ENCODE measurements around the gene CHAD. TPM values are rescaled to one million over a fixed set of nuclear protein-coding genes. Genes with fewer than 3 reads are reported as not detected.

Gene CHAD
- total and polyA plus RNA-seq, 2 experiments from 2014 or later, result not detected

GRCh38 chr17:50498021-50498874, 29.6 kb upstream of the CHAD start:
- Histone ChIP-seq H3K27me3 (replicated peaks; ENCODE audit: insufficient read depth) (no peaks in the 10 kb centered on the region), H3K4me1 (ENCODE audit: insufficient read depth) (peaks cover 5% of the 10 kb centered on the region; the same call in 1 of the 2 replicates), H3F3A (ENCODE audit: insufficient read depth) (no peaks in the 10 kb centered on the region), H3K9me3 (ENCODE audit: low read depth) (no peaks in the 10 kb centered on the region), H3K27ac (no peak overlapping the region), H3K9ac (no peak overlapping the region), H3K4me2 (ENCODE audit: unreplicated experiment) (no peak overlapping the region), H2AFZ (no peak overlapping the region), H3K9me2 (ENCODE audit: insufficient read depth) (no peaks in the 10 kb centered on the region), H3K36me3 (ENCODE audit: low read depth) (no peaks in the 10 kb centered on the region), H4K20me1 (ENCODE audit: insufficient read depth) (no peaks in the 10 kb centered on the region), H3K79me2 (ENCODE audit: insufficient read depth) (no peaks in the 10 kb centered on the region), H3K4me3 (no peak overlapping the region)
- no peak for DNase-seq
- in situ Hi-C loops (cut with MboI), result loop anchor here (25.0 kb wide), 1 partner anchor 89 kb away; no protein-coding TSS in a partner anchor
- TF ChIP-seq EZH2 (IDR thresholded peaks at IDR 0.05; ENCODE audit: insufficient read depth, poor library complexity, severe bottlenecking) (no peak), EZH2phosphoT487 (IDR thresholded peaks at IDR 0.05; ENCODE audit: insufficient read depth, low read depth) (no peak)
- WGBS, 2 experiments (ENCODE audit: low coverage in 1 of 2, low lambda C conversion rate in 2 of 2, missing lambda C conversion rate in 2 of 2), result 85% methylated on average over 7 of the region's 7 CpGs

GRCh38 chr17:50495918-50496317, 27.2 kb upstream of the CHAD start:
- no peak overlapping the region for H2AFZ ChIP-seq
- no peak overlapping the region for H3K4me3 ChIP-seq
- no peaks in the 10 kb centered on the region for H3F3A ChIP-seq (ENCODE audit: insufficient read depth)
- H3K79me2 ChIP-seq (ENCODE audit: insufficient read depth), result no peaks in the 10 kb centered on the region
- H4K20me1 ChIP-seq (ENCODE audit: insufficient read depth), result no peaks in the 10 kb centered on the region
- H3K27me3 ChIP-seq (replicated peaks; ENCODE audit: insufficient read depth), result no peaks in the 10 kb centered on the region
- H3K9me2 ChIP-seq (ENCODE audit: insufficient read depth), result no peaks in the 10 kb centered on the region
- H3K4me1 ChIP-seq (ENCODE audit: insufficient read depth), result peaks cover 8% of the 10 kb centered on the region; the same call in 1 of the 2 replicates
- DNase-seq, result peak; percentile 54
- H3K9ac ChIP-seq, result no peak overlapping the region
- in situ Hi-C loops (cut with MboI), result loop anchor here (25.0 kb wide), 1 partner anchor 91 kb away; no protein-coding TSS in a partner anchor
- no peaks in the 10 kb centered on the region for H3K36me3 ChIP-seq (ENCODE audit: low read depth)
- TF ChIP-seq EZH2 (IDR thresholded peaks at IDR 0.05; ENCODE audit: insufficient read depth, poor library complexity, severe bottlenecking) (no peak), EZH2phosphoT487 (IDR thresholded peaks at IDR 0.05; ENCODE audit: insufficient read depth, low read depth) (no peak)
- H3K9me3 ChIP-seq (ENCODE audit: low read depth), result no peaks in the 10 kb centered on the region
- no peak overlapping the region for H3K27ac ChIP-seq
- H3K4me2 ChIP-seq (ENCODE audit: unreplicated experiment), result no peak overlapping the region
- 64 to 71% methylated on average over 8 of the region's 8 CpGs for WGBS, 2 experiments (ENCODE audit: low coverage in 1 of 2, low lambda C conversion rate in 2 of 2, missing lambda C conversion rate in 2 of 2)

- no peak for DNase-seq
- no peak for TF ChIP-seq EZH2 (IDR thresholded peaks at IDR 0.05; ENCODE audit: insufficient read depth, poor library complexity, severe bottlenecking)
- H3K36me3 ChIP-seq (ENCODE audit: low read depth), result no peaks in the 10 kb centered on the region
- H3K4me3 ChIP-seq, result no peak overlapping the region
- H3K9me2 ChIP-seq (ENCODE audit: insufficient read depth), result no peaks in the 10 kb centered on the region
- no peaks in the 10 kb centered on the region for H3F3A ChIP-seq (ENCODE audit: insufficient read depth)
- no peaks in the 10 kb centered on the region for H4K20me1 ChIP-seq (ENCODE audit: insufficient read depth)
- no peaks in the 10 kb centered on the region for H3K79me2 ChIP-seq (ENCODE audit: insufficient read depth)
- H3K9ac ChIP-seq, result no peak overlapping the region
- H3K4me1 ChIP-seq (ENCODE audit: insufficient read depth), result peaks cover 8% of the 10 kb centered on the region; the same call in 1 of the 2 replicates
- no peak overlapping the region for H2AFZ ChIP-seq
- WGBS, 2 experiments (ENCODE audit: low coverage in 1 of 2, low lambda C conversion rate in 2 of 2, missing lambda C conversion rate in 2 of 2), result 87 to 89% methylated on average over 8 of the region's 8 CpGs
- H3K9me3 ChIP-seq (ENCODE audit: low read depth), result no peaks in the 10 kb centered on the region
- H3K27me3 ChIP-seq (replicated peaks; ENCODE audit: insufficient read depth), result no peaks in the 10 kb centered on the region
- in situ Hi-C loops (cut with MboI), result loop anchor here (25.0 kb wide), 1 partner anchor 92 kb away; no protein-coding TSS in a partner anchor
- no peak overlapping the region for H3K27ac ChIP-seq
- no peak overlapping the region for H3K4me2 ChIP-seq (ENCODE audit: unreplicated experiment)
Measured at GRCh38 chr17:50495217-50495823, 26.6 kb upstream of the CHAD start.

- H4K20me1 ChIP-seq (ENCODE audit: insufficient read depth), result no peaks in the 10 kb centered on the region
- H3K27ac ChIP-seq, result no peak overlapping the region
- H3K79me2 ChIP-seq (ENCODE audit: insufficient read depth), result no peaks in the 10 kb centered on the region
- H3K36me3 ChIP-seq (ENCODE audit: low read depth), result no peaks in the 10 kb centered on the region
- no peaks in the 10 kb centered on the region for H3K27me3 ChIP-seq (replicated peaks; ENCODE audit: insufficient read depth)
- H2AFZ ChIP-seq, result no peak overlapping the region
- no peaks in the 10 kb centered on the region for H3F3A ChIP-seq (ENCODE audit: insufficient read depth)
- TF ChIP-seq EZH2phosphoT487 (IDR thresholded peaks at IDR 0.05; ENCODE audit: insufficient read depth, low read depth) (no peak), EZH2 (IDR thresholded peaks at IDR 0.05; ENCODE audit: insufficient read depth, poor library complexity, severe bottlenecking) (no peak)
- no peak overlapping the region for H3K4me3 ChIP-seq
- WGBS, 2 experiments (ENCODE audit: low coverage in 1 of 2, low lambda C conversion rate in 2 of 2, missing lambda C conversion rate in 2 of 2), result 50 to 54% methylated on average over 3 of the region's 3 CpGs
- in situ Hi-C loops (cut with MboI), result loop anchor here (25.0 kb wide), 1 partner anchor 94 kb away; no protein-coding TSS in a partner anchor
- no peaks in the 10 kb centered on the region for H3K9me3 ChIP-seq (ENCODE audit: low read depth)
- no peak overlapping the region for H3K4me2 ChIP-seq (ENCODE audit: unreplicated experiment)
- no peaks in the 10 kb centered on the region for H3K9me2 ChIP-seq (ENCODE audit: insufficient read depth)
- no peak overlapping the region for H3K9ac ChIP-seq
- no peak for DNase-seq
- peaks cover 8% of the 10 kb centered on the region; the same call in 1 of the 2 replicates for H3K4me1 ChIP-seq (ENCODE audit: insufficient read depth)
Measured at GRCh38 chr17:50493744-50494143, 25.1 kb upstream of the CHAD start.
